BLaER1 treated with 17β-estradiol and CSF1 and Interleukin-3, amounts not matched to agents 10 nM and 100 nM (cell line): ENCODE data around the gene FBXL15.

Experiments used
- H3K27ac ChIP-seq, 11 experiments: shearing (Covaris generic); formaldehyde crosslinking; 2 replicates each; pipeline ENCODE4 v1.8.1; 2022
- H3K27me3 ChIP-seq, 11 experiments: shearing (Covaris generic); formaldehyde crosslinking; 2 replicates each; pipeline ENCODE4 v1.8.1; 2022
- H3K36me3 ChIP-seq, 11 experiments: shearing (Covaris generic); formaldehyde crosslinking; 2 replicates each; pipeline ENCODE4 v1.8.1; 2022
- H3K4me1 ChIP-seq, 10 experiments: shearing (Covaris generic); formaldehyde crosslinking; 2 replicates each; pipeline ENCODE4 v1.8.1; 2022
- H3K4me2 ChIP-seq, 11 experiments: shearing (Covaris generic); formaldehyde crosslinking; 2 replicates each; pipeline ENCODE4 v1.8.1; 2022
- H3K4me3 ChIP-seq, 10 experiments: shearing (Covaris generic); formaldehyde crosslinking; 2 replicates each; pipeline ENCODE4 v1.8.1; 2022
- H3K9ac ChIP-seq, 11 experiments: shearing (Covaris generic); formaldehyde crosslinking; 2 replicates each; pipeline ENCODE4 v1.8.1; 2022
- H3K9me3 ChIP-seq, 11 experiments: shearing (Covaris generic); formaldehyde crosslinking; replicated peaks in 1 of 11; 2 replicates each; pipeline ENCODE4 v1.8.1; 2022
- H4K20me1 ChIP-seq, 11 experiments: shearing (Covaris generic); formaldehyde crosslinking; 2 replicates each; pipeline ENCODE4 v1.8.1; 2022
- Cebpa-rat ChIP-seq, 11 experiments: shearing (Covaris generic); IDR thresholded peaks; 2 replicates each; pipeline ENCODE4 v1.8.1; 2022

The FBXL15 gene

DNA sequence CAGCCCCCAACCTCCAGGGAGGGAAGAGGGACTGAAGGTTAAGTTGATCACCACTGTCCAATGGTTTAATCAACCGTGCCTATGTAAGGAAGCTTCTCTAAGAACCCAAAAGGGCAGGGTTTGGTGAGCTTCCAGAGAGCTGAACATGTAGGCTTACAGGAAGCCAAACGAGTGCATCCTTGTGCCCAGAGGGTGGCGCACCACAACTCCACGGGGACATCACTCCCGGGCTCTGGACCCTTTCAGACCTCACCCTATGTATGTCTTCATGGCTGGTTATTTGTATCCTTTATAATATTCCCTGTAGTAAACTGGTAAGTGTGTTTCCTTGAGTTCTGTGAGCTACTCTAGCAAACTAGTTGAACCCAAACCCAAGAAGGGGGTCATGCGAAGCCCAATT, 36.6 kb upstream of the FBXL15 start:
- TF ChIP-seq Cebpa-rat (IDR thresholded peaks at IDR 0.05) = no peak
- Histone ChIP-seq H3K4me2 (peak overlapping the region in 2 of 11 experiments; percentile 84 to 89; a peak in 4 of 22 replicates), H3K9ac (no peak overlapping the region)

DNA sequence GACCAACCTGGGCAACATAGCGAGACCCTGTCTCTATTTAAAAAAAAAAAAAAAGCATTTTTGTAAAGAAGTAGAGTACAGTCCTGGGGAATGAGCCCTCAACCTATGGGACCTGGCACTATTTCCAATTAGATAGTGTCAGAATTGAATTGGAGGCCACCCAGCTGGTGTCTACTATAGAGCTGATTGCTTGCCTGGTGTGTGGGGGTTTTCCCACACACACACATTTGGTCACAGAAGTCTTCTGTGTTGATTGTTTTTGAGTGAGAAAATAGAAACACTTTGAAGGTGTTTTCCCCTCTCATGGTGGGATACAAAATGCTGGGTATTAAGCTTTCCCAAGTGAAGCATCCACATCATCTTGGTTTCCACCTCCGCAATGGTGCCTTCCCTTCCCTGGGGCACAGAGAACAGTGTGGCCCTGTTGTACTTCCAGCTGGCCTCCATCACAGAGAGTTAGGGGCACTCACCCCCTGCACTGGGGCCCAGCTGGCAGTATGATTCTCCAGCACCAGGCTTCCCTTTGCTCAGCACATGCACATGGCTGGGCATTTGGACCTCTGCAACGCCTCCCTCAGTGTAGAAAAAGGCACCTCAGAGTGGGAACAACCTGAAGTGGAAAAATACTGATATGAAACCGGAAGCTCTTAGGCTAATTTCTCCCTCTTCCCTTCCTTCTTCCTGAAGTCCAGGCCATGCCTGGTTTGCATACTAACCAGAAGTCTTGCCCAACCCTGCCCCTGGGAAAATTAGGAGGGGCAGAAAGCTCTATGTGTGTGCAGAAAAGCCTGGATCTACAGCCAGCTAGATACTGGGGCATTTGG, 35.8 kb upstream of the FBXL15 start:
- Histone ChIP-seq H4K20me1 (peaks cover 0 to 50% (median 0%) of the 10 kb centered on the region in 11 experiments; a peak in 6 of 22 replicates), H3K9me3 (no peaks in the 10 kb centered on the region), H3K27me3 (no peaks in the 10 kb centered on the region), H3K4me2 (peak overlapping the region in 10 of 11 experiments; percentile 10 to 89 (median 48); a peak in 18 of 22 replicates), H3K36me3 (peaks cover 28 to 42% (median 38%) of the 10 kb centered on the region in 11 experiments), H3K4me1 (peaks cover 6 to 37% (median 14%) of the 10 kb centered on the region in 10 experiments; a peak in 17 of 20 replicates), H3K4me3 (no peak overlapping the region), H3K27ac (peak overlapping the region in 1 of 11 experiments; percentile 50; a peak in 2 of 22 replicates), H3K9ac (peak overlapping the region in 2 of 11 experiments; percentile 15 to 31; a peak in 1 of 22 replicates)
- no peak for TF ChIP-seq Cebpa-rat (IDR thresholded peaks at IDR 0.05)

More for the DNA sequence above, 36.6 kb upstream of the FBXL15 start:
- no peaks in the 10 kb centered on the region for H3K9me3 ChIP-seq
- no peak overlapping the region for H3K27ac ChIP-seq
- peaks cover 0 to 58% (median 0%) of the 10 kb centered on the region in 11 experiments; a peak in 7 of 22 replicates for H4K20me1 ChIP-seq
- peaks cover 35 to 50% (median 46%) of the 10 kb centered on the region in 11 experiments for H3K36me3 ChIP-seq
- peaks cover 6 to 37% (median 14%) of the 10 kb centered on the region in 10 experiments; a peak in 17 of 20 replicates for H3K4me1 ChIP-seq
- no peak overlapping the region for H3K4me3 ChIP-seq
- H3K27me3 ChIP-seq = no peaks in the 10 kb centered on the region

DNA sequence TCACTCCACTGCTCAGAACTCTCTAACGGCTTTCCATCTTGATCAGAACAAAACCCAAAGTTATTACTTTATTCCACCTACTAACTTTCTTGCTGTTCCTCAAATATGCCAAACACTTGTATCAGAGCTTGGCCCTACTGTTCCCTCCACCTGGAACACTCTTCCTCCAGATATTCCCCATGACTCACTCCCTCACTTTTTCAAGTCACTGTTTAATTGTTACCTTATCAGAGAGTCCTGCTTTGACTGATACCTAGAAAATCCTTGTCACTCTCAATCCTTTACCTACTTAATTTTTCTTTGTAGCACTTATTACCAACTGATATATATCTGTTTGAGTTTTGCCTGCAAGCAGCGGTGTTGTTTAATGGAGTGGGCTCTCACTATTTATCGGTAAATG, 30.7 kb upstream of the FBXL15 start:
- peaks cover 15 to 37% (median 23%) of the 10 kb centered on the region in 10 experiments; a peak in 19 of 20 replicates for H3K4me1 ChIP-seq
- H3K27ac ChIP-seq = no peak overlapping the region
- H3K27me3 ChIP-seq = no peaks in the 10 kb centered on the region
- no peaks in the 10 kb centered on the region for H3K36me3 ChIP-seq
- H3K4me3 ChIP-seq = no peak overlapping the region
- H3K9me3 ChIP-seq = no peaks in the 10 kb centered on the region
- peaks cover 0 to 7% (median 0%) of the 10 kb centered on the region in 11 experiments; a peak in 4 of 22 replicates for H4K20me1 ChIP-seq
- no peak for TF ChIP-seq Cebpa-rat (IDR thresholded peaks at IDR 0.05)
- no peak overlapping the region for H3K4me2 ChIP-seq
- no peak overlapping the region for H3K9ac ChIP-seq

DNA sequence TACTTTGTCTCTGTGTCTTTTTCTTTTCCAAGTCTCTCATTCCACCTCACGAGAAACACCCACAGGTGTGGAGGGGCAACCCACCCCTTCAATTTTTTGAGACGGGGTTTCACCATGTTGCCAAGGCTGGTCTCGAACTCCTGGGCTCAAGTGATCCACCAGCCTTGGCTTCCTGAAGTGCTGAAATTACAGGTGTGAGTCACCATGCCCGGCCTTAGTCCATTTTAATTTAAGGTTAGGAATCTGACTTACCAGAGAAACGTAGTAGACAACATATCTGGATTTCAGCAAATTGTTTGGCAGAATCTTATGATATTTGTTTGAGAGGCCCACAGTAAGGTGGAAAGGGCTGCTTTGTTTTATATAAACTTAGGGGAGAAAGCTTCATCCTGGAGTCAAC, 28.3 kb upstream of the FBXL15 start:
- H3K4me2 ChIP-seq = peak overlapping the region in 2 of 11 experiments; percentile 95; a peak in 2 of 22 replicates
- H3K9me3 ChIP-seq = no peaks in the 10 kb centered on the region
- TF ChIP-seq Cebpa-rat (IDR thresholded peaks at IDR 0.05) = no peak
- H3K36me3 ChIP-seq = peaks cover 0 to 9% (median 0%) of the 10 kb centered on the region in 11 experiments; a peak in 4 of 22 replicates
- no peak overlapping the region for H3K27ac ChIP-seq
- H3K4me1 ChIP-seq = peaks cover 24 to 32% (median 29%) of the 10 kb centered on the region in 10 experiments
- no peak overlapping the region for H3K4me3 ChIP-seq
- H4K20me1 ChIP-seq = peaks cover 0 to 12% (median 9%) of the 10 kb centered on the region in 11 experiments; a peak in 10 of 22 replicates
- peak overlapping the region in 1 of 11 experiments; percentile 97; a peak in 1 of 22 replicates for H3K9ac ChIP-seq
- H3K27me3 ChIP-seq = no peaks in the 10 kb centered on the region

DNA sequence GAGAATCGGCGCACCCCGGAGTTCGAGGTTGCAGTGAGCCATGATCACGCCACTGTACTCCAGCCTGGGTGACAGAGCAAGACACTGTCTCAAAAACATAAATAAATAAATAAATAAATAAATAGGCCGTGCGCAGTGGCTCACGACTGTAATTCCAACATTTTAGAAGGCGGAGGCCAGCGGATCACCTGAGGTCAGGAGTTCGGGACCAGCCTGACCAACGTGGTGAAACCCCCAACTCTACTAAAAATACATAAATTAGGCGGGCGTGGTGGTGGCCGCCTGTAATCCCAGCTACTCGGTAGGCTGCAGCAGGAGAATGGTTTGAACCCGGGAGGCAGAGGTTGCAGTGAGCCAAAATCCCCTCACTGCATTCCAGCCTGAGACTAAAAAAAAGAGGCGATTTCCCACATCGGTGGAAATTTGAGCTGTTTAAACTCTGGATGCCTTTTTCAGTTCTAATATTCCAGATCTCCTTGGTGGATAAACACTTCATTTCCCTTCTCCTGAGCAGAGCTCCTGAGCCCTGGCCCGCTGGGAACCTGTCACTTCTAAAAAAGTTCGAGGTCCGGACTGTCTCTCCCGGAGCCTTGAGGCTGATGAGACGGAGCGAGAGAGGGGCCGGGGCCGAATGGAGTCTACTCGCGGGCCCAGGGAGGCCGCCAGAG, 27.1 kb upstream of the FBXL15 start:
- H3K27ac ChIP-seq = peak overlapping the region; percentile 74 to 97 (median 88)
- peak overlapping the region; percentile 78 to 97 (median 86) for H3K9ac ChIP-seq
- no peak for TF ChIP-seq Cebpa-rat (IDR thresholded peaks at IDR 0.05)

DNA sequence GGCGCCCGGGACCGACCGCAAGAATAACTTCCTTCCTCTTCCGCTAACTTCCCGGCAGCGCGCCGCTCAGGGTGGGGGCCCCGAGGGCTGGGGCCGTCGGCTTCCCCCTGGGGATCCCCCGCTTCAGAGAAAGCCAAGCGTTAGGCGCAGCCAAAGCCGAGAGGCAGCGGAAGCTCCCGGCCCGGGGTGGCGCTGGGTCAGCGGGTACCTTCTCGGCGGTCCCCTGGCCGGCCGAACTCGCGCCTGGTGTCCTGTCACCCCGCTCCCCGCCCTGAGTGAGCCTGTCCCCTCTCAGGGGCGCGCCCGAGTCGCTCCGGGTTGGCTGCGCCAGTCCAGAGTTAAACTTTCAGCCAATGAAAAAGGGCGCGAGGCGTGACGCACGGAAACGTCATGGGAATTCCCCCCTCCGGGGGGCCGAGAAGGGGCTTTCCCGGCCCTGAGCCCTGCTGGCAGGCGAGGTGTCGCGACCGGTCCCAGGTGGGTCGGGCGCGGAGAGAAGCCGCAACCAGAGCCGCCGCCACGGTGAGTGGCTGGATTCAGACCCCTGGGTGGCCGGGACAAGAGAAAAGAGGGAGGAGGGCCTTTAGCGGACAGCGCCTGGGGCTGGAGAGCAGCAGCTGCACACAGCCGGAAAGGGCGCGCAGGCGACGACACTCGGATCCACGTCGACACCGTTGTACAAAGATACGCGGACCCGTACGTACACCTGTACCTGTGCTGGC, 26.4 kb upstream of the FBXL15 start:
- Histone ChIP-seq H3K4me3 (peak overlapping the region; percentile 64 to 91 (median 76)), H3K27ac (peak overlapping the region; percentile 74 to 97 (median 88)), H4K20me1 (peaks cover 0 to 30% (median 17%) of the 10 kb centered on the region in 11 experiments; a peak in 12 of 22 replicates), H3K9ac (peak overlapping the region; percentile 78 to 97 (median 86)), H3K4me2 (peak overlapping the region; percentile 86 to 100 (median 98)), H3K4me1 (peaks cover 34 to 46% (median 42%) of the 10 kb centered on the region in 10 experiments), H3K9me3 (no peaks in the 10 kb centered on the region), H3K27me3 (no peaks in the 10 kb centered on the region), H3K36me3 (peaks cover 4 to 27% (median 14%) of the 10 kb centered on the region in 11 experiments; a peak in 16 of 22 replicates)
- TF ChIP-seq Cebpa-rat (IDR thresholded peaks at IDR 0.05) = no peak

More for the DNA sequence above, 27.1 kb upstream of the FBXL15 start:
- peaks cover 27 to 39% (median 35%) of the 10 kb centered on the region in 10 experiments for H3K4me1 ChIP-seq
- H3K4me2 ChIP-seq = peak overlapping the region; percentile 86 to 100 (median 98)
- H3K27me3 ChIP-seq = no peaks in the 10 kb centered on the region
- no peaks in the 10 kb centered on the region for H3K9me3 ChIP-seq
- peaks cover 0 to 24% (median 14%) of the 10 kb centered on the region in 11 experiments; a peak in 12 of 22 replicates for H4K20me1 ChIP-seq
- H3K36me3 ChIP-seq = peaks cover 4 to 21% (median 12%) of the 10 kb centered on the region in 11 experiments; a peak in 16 of 22 replicates
- peak overlapping the region; percentile 64 to 91 (median 76) for H3K4me3 ChIP-seq

DNA sequence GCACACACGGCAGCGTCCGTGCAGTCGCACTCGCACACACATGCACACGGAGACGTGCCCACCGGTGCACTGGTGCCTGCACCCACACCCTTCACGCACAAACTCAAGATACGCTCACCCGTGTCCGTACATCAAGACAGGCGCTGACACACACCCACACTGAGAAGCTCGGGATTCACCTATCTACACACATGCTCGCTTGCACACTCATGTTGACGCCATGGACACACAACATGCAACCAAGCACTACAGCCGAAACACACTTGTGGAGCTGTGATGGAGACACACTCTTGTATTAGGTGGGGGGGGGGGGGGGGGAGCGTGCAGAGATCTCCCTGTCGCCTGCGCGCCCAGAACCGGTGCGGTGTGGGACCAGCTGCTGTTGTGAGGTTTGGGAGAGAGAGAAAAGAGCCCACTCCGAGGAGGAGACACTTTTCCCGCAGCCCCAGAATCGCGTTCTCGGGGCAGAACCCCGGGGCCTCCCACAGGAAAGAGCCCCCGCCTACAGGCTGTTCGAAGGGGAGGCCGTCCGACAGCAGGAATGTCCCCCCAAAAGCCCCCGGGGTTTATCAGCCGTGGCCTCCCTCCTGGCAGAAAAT, 25.7 kb upstream of the FBXL15 start:
- peak overlapping the region; percentile 64 to 91 (median 76) for H3K4me3 ChIP-seq
- peaks cover 0 to 34% (median 18%) of the 10 kb centered on the region in 11 experiments; a peak in 15 of 22 replicates for H4K20me1 ChIP-seq
- H3K4me2 ChIP-seq = peak overlapping the region; percentile 86 to 100 (median 98)
- no peaks in the 10 kb centered on the region for H3K27me3 ChIP-seq
- peaks cover 4 to 31% (median 15%) of the 10 kb centered on the region in 11 experiments; a peak in 16 of 22 replicates for H3K36me3 ChIP-seq
- peaks cover 38 to 50% (median 47%) of the 10 kb centered on the region in 10 experiments for H3K4me1 ChIP-seq
- H3K27ac ChIP-seq = peak overlapping the region; percentile 74 to 97 (median 88)
- H3K9me3 ChIP-seq = no peaks in the 10 kb centered on the region
- no peak for TF ChIP-seq Cebpa-rat (IDR thresholded peaks at IDR 0.05)
- H3K9ac ChIP-seq = peak overlapping the region; percentile 78 to 97 (median 86)
